ENCODE results near the gene TBC1D22A. TPM values are rescaled to one million over a fixed set of nuclear protein-coding genes. Genes with fewer than 3 reads are reported as not detected.

Gene TBC1D22A
- total and polyA plus RNA-seq, 9 of the 15 experiments (the other 6 are each of a cell fraction or from before 2014, with no cell fraction given) = 0.20 to 11.5 (median 5.2) TPM

DNA sequence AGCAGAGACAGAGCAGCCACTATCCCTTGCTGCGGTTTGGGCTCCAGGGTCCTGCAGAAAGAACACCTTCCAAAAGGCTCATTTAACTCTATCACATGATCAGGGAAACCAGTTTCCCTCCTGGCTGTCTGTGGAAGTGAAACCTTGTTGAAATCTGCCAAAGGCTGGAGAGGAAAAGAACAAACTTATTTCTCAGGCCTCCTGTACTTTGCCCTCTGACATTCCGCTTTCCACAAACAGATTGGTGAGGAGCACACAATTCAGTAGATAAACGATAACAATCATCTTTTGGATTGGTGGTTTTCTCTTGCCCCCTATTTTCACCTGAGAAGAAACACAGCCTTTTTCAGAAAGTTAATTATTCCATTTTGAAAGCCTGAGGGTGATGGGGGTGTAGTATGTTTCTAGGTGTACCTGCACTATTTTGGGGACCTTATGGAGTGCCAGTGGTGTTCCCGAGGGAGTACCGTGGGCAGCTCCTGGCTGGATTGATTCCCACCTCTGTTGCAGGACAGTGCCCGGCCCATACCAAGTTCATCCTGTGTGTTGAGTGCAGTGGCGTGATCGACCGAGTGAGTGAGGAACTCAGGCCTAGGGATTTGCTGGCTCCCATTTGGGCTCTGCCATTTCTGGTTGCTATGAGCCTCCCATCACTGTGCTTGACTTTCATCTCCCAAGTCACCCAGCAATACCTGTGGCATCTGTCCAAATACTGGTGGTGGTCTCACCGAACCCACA, 102.0 kb downstream of the TBC1D22A start:
- Histone ChIP-seq H3K4me1 (replicated peaks in 1 of 2; ENCODE audit: control insufficient read depth in 2 of 2, insufficient read depth in 2 of 2, low read length in 2 of 2) (no peaks in the 10 kb centered on the region; a peak in 2 of 5 replicates), H3K9ac (ENCODE audit: insufficient read depth in 1 of 2, low read depth in 2 of 2, low read length in 2 of 2) (no peak overlapping the region), H4K20me1 (replicated peaks; ENCODE audit: control insufficient read depth, insufficient read depth, low read length) (no peaks in the 10 kb centered on the region), H3K79me2 (ENCODE audit: control insufficient read depth, insufficient read depth, low read length) (no peaks in the 10 kb centered on the region), H3K9me1 (ENCODE audit: control insufficient read depth, insufficient read depth, low read length) (no peaks in the 10 kb centered on the region), H3K36me3 (ENCODE audit: control insufficient read depth, insufficient read depth, low read length) (no peaks in the 10 kb centered on the region), H3K27ac (ENCODE audit: extremely low read depth, low read depth, low read length) (no peak overlapping the region), H3K4me3 (no peak overlapping the region), H3K4me2 (ENCODE audit: insufficient read depth, low read length) (no peak overlapping the region), H3K27me3 (ENCODE audit: control insufficient read depth in 2 of 2, insufficient read depth in 2 of 2, low read length in 2 of 2) (no peaks in the 10 kb centered on the region), H2AFZ (ENCODE audit: low read depth, low read length) (no peak overlapping the region), H3K9me3 (replicated peaks; ENCODE audit: control insufficient read depth, insufficient read depth, low read depth, low read length) (no peaks in the 10 kb centered on the region)
- 82% methylated on average over 10 of the region's 10 CpGs for WGBS (ENCODE audit: insufficient coverage, low coverage, missing lambda C conversion rate)
- CTCF ChIA-PET (ENCODE audit: low intra/inter-chr PET ratio) = no interaction called here
- BruUV-seq (replicated peaks) = no TSS peak
- FAIRE-seq = no peak
- no peak for ATAC-seq
- POLR2A ChIA-PET = no interaction called here
- intact Hi-C loops (cut with micrococcal nuclease) = no loop called here
- in situ Hi-C loops (cut with MboI) = no loop called here
- DNase-seq (ENCODE audit: extremely low read depth in 1 of 4, low spot score in 3 of 4) = no peak
- TF ChIP-seq, protein P1, sequence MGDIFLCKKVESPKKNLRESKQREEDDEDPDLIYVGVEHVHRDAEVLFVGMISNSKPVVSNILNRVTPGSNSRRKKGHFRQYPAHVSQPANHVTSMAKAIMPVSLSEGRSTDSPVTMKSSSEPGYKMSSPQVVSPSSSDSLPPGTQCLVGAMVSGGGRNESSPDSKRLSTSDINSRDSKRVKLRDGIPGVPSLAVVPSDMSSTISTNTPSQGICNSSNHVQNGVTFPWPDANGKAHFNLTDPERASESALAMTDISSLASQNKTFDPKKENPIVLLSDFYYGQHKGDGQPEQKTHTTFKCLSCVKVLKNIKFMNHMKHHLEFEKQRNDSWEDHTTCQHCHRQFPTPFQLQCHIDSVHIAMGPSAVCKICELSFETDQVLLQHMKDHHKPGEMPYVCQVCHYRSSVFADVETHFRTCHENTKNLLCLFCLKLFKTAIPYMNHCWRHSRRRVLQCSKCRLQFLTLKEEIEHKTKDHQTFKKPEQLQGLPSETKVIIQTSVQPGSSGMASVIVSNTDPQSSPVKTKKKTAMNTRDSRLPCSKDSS (IDR thresholded peaks at IDR 0.05; ENCODE audit: low read depth, partially characterized antibody) = no peak
- TF ChIP-seq FOS (IDR thresholded peaks at IDR 0.05; ENCODE audit: extremely low read depth, insufficient read length) = no peak
- TF ChIP-seq, protein P2, sequence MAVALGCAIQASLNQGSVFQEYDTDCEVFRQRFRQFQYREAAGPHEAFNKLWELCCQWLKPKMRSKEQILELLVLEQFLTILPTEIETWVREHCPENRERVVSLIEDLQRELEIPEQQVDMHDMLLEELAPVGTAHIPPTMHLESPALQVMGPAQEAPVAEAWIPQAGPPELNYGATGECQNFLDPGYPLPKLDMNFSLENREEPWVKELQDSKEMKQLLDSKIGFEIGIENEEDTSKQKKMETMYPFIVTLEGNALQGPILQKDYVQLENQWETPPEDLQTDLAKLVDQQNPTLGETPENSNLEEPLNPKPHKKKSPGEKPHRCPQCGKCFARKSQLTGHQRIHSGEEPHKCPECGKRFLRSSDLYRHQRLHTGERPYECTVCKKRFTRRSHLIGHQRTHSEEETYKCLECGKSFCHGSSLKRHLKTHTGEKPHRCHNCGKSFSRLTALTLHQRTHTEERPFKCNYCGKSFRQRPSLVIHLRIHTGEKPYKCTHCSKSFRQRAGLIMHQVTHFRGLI (CRISPR knock-in tag; IDR thresholded peaks at IDR 0.05) = no peak
- no peak for TF ChIP-seq NELFE (IDR thresholded peaks at IDR 0.05; ENCODE audit: insufficient read depth, insufficient read length)
- TF ChIP-seq, protein P3, sequence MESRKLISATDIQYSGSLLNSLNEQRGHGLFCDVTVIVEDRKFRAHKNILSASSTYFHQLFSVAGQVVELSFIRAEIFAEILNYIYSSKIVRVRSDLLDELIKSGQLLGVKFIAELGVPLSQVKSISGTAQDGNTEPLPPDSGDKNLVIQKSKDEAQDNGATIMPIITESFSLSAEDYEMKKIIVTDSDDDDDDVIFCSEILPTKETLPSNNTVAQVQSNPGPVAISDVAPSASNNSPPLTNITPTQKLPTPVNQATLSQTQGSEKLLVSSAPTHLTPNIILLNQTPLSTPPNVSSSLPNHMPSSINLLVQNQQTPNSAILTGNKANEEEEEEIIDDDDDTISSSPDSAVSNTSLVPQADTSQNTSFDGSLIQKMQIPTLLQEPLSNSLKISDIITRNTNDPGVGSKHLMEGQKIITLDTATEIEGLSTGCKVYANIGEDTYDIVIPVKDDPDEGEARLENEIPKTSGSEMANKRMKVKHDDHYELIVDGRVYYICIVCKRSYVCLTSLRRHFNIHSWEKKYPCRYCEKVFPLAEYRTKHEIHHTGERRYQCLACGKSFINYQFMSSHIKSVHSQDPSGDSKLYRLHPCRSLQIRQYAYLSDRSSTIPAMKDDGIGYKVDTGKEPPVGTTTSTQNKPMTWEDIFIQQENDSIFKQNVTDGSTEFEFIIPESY (CRISPR knock-in tag; IDR thresholded peaks at IDR 0.05) = no peak
- no peak for TF ChIP-seq EHMT2 (IDR thresholded peaks at IDR 0.05)
- TF ChIP-seq, protein P4, sequence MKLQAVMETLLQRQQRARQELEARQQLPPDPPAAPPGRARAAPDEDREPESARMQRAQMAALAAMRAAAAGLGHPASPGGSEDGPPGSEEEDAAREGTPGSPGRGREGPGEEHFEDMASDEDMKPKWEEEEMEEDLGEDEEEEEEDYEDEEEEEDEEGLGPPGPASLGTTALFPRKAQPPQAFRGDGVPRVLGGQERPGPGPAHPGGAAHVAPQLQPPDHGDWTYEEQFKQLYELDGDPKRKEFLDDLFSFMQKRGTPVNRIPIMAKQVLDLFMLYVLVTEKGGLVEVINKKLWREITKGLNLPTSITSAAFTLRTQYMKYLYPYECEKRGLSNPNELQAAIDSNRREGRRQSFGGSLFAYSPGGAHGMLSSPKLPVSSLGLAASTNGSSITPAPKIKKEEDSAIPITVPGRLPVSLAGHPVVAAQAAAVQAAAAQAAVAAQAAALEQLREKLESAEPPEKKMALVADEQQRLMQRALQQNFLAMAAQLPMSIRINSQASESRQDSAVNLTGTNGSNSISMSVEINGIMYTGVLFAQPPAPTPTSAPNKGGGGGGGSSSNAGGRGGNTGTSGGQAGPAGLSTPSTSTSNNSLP (IDR thresholded peaks at IDR 0.05; ENCODE audit: borderline replicate concordance, low read depth, low read length) = no peak
- TF ChIP-seq, protein P5, sequence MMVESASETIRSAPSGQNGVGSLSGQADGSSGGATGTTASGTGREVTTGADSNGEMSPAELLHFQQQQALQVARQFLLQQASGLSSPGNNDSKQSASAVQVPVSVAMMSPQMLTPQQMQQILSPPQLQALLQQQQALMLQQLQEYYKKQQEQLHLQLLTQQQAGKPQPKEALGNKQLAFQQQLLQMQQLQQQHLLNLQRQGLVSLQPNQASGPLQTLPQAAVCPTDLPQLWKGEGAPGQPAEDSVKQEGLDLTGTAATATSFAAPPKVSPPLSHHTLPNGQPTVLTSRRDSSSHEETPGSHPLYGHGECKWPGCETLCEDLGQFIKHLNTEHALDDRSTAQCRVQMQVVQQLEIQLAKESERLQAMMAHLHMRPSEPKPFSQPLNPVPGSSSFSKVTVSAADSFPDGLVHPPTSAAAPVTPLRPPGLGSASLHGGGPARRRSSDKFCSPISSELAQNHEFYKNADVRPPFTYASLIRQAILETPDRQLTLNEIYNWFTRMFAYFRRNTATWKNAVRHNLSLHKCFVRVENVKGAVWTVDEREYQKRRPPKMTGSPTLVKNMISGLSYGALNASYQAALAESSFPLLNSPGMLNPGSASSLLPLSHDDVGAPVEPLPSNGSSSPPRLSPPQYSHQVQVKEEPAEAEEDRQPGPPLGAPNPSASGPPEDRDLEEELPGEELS (CRISPR knock-in tag; IDR thresholded peaks at IDR 0.05; ENCODE audit: borderline replicate concordance) = no peak
- TF ChIP-seq NFE2L1 (tag; IDR thresholded peaks at IDR 0.05; ENCODE audit: borderline replicate concordance, low read depth) = no peak

All from K562 (cell line).